ENCODE measurements around the gene MYEF2. TPM values are rescaled to one million over a fixed set of nuclear protein-coding genes. Genes with fewer than 3 reads are reported as not detected.

The MYEF2 gene
- total and polyA plus RNA-seq, 10 of the 15 experiments (the other 5 are each of a cell fraction or from before 2014, with no cell fraction given) = 9.2 to 47.0 (median 19.9) TPM

DNA sequence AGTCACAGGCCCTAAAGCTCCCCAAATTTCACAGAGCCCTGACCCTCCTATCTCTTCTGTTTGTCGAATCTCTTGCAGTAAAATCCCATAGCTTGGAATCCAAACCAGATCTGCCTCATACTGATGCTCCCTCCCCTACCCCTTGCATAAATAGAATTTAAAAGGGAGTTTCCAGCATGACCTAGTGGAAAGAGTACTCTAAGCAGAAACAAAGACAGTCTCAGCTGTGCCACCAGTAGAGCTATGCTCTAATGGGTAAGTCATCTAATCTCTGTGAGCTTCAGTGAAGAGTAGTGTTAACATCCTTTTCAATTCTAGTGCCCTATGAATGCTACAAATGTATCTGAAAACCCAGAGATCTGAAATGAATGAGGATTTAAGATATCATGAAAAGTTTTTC is 24.0 kb upstream of the MYEF2 start:
- BruUV-seq (replicated peaks) = no TSS peak
- intact Hi-C loops (cut with micrococcal nuclease; ENCODE audit: unreplicated experiment) = no loop called here
- TF ChIP-seq ATF7 (IDR thresholded peaks at IDR 0.05; ENCODE audit: low read depth) (no peak), NFIC (IDR thresholded peaks at IDR 0.05; ENCODE audit: low read depth, low read length) (no peak), EP300 (IDR thresholded peaks at IDR 0.05; ENCODE audit: borderline replicate concordance in 1 of 2, control insufficient read depth in 1 of 2, low read depth in 2 of 2, low read length in 2 of 2) (no peak), BHLHE40 (IDR thresholded peaks at IDR 0.05; ENCODE audit: borderline replicate concordance in 1 of 2, low read depth in 2 of 2, low read length in 1 of 2) (no peak), SIN3A (IDR thresholded peaks at IDR 0.05; ENCODE audit: low read depth, low read length) (no peak), ZZZ3 (IDR thresholded peaks at IDR 0.05; ENCODE audit: control insufficient read depth, insufficient read length, low read depth) (no peak), RUNX3 (IDR thresholded peaks at IDR 0.05; ENCODE audit: low read length) (no peak), ZBED1 (IDR thresholded peaks at IDR 0.05; ENCODE audit: borderline replicate concordance) (no peak)
- TF ChIP-seq, protein P1, sequence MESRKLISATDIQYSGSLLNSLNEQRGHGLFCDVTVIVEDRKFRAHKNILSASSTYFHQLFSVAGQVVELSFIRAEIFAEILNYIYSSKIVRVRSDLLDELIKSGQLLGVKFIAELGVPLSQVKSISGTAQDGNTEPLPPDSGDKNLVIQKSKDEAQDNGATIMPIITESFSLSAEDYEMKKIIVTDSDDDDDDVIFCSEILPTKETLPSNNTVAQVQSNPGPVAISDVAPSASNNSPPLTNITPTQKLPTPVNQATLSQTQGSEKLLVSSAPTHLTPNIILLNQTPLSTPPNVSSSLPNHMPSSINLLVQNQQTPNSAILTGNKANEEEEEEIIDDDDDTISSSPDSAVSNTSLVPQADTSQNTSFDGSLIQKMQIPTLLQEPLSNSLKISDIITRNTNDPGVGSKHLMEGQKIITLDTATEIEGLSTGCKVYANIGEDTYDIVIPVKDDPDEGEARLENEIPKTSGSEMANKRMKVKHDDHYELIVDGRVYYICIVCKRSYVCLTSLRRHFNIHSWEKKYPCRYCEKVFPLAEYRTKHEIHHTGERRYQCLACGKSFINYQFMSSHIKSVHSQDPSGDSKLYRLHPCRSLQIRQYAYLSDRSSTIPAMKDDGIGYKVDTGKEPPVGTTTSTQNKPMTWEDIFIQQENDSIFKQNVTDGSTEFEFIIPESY (IDR thresholded peaks at IDR 0.05) = no peak
- TF ChIP-seq, protein P2, sequence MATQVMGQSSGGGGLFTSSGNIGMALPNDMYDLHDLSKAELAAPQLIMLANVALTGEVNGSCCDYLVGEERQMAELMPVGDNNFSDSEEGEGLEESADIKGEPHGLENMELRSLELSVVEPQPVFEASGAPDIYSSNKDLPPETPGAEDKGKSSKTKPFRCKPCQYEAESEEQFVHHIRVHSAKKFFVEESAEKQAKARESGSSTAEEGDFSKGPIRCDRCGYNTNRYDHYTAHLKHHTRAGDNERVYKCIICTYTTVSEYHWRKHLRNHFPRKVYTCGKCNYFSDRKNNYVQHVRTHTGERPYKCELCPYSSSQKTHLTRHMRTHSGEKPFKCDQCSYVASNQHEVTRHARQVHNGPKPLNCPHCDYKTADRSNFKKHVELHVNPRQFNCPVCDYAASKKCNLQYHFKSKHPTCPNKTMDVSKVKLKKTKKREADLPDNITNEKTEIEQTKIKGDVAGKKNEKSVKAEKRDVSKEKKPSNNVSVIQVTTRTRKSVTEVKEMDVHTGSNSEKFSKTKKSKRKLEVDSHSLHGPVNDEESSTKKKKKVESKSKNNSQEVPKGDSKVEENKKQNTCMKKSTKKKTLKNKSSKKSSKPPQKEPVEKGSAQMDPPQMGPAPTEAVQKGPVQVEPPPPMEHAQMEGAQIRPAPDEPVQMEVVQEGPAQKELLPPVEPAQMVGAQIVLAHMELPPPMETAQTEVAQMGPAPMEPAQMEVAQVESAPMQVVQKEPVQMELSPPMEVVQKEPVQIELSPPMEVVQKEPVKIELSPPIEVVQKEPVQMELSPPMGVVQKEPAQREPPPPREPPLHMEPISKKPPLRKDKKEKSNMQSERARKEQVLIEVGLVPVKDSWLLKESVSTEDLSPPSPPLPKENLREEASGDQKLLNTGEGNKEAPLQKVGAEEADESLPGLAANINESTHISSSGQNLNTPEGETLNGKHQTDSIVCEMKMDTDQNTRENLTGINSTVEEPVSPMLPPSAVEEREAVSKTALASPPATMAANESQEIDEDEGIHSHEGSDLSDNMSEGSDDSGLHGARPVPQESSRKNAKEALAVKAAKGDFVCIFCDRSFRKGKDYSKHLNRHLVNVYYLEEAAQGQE (IDR thresholded peaks at IDR 0.05; ENCODE audit: low read depth, low read length) = no peak
- TF ChIP-seq, protein P3, sequence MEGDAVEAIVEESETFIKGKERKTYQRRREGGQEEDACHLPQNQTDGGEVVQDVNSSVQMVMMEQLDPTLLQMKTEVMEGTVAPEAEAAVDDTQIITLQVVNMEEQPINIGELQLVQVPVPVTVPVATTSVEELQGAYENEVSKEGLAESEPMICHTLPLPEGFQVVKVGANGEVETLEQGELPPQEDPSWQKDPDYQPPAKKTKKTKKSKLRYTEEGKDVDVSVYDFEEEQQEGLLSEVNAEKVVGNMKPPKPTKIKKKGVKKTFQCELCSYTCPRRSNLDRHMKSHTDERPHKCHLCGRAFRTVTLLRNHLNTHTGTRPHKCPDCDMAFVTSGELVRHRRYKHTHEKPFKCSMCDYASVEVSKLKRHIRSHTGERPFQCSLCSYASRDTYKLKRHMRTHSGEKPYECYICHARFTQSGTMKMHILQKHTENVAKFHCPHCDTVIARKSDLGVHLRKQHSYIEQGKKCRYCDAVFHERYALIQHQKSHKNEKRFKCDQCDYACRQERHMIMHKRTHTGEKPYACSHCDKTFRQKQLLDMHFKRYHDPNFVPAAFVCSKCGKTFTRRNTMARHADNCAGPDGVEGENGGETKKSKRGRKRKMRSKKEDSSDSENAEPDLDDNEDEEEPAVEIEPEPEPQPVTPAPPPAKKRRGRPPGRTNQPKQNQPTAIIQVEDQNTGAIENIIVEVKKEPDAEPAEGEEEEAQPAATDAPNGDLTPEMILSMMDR (IDR thresholded peaks at IDR 0.05 in 2 of 3, conservative IDR thresholded peaks at IDR 0.05 in 1 of 3; ENCODE audit: control insufficient read depth in 2 of 3, extremely low read depth in 1 of 3, insufficient read depth in 1 of 3, low read depth in 3 of 3, low read length in 3 of 3) = no peak
- TF ChIP-seq, protein P4, sequence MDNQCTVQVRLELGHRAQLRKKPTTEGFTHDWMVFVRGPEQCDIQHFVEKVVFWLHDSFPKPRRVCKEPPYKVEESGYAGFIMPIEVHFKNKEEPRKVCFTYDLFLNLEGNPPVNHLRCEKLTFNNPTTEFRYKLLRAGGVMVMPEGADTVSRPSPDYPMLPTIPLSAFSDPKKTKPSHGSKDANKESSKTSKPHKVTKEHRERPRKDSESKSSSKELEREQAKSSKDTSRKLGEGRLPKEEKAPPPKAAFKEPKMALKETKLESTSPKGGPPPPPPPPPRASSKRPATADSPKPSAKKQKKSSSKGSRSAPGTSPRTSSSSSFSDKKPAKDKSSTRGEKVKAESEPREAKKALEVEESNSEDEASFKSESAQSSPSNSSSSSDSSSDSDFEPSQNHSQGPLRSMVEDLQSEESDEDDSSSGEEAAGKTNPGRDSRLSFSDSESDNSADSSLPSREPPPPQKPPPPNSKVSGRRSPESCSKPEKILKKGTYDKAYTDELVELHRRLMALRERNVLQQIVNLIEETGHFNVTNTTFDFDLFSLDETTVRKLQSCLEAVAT (IDR thresholded peaks at IDR 0.05) = no peak

More for the DNA sequence above, 24.0 kb upstream of the MYEF2 start:
- Histone ChIP-seq H3K27me3 (replicated peaks in 1 of 2; ENCODE audit: control insufficient read depth in 2 of 2, insufficient read depth in 2 of 2, low read length in 1 of 2) (no peaks in the 10 kb centered on the region), H3K27ac (ENCODE audit: control insufficient read depth, insufficient read depth) (no peak overlapping the region), H3K79me2 (ENCODE audit: control insufficient read depth, insufficient read depth, low read length) (no peaks in the 10 kb centered on the region), H3K4me2 (ENCODE audit: control insufficient read depth, insufficient read depth) (no peak overlapping the region), H3K4me1 (ENCODE audit: control insufficient read depth, insufficient read depth, low read length) (no peaks in the 10 kb centered on the region), H3K4me3 (no peak overlapping the region), H3K9ac (ENCODE audit: control insufficient read depth, insufficient read depth, low read length) (no peak overlapping the region), H3K9me3 (replicated peaks; ENCODE audit: control insufficient read depth, insufficient read depth, low read length) (no peaks in the 10 kb centered on the region), H2AFZ (ENCODE audit: control insufficient read depth, low read depth, low read length) (no peak overlapping the region), H4K20me1 (ENCODE audit: control insufficient read depth, insufficient read depth) (no peaks in the 10 kb centered on the region), H3K36me3 (ENCODE audit: control insufficient read depth in 2 of 2, insufficient read depth in 2 of 2, low read length in 1 of 2) (no peaks in the 10 kb centered on the region)
- ChIA-PET POLR2A (no interaction called here), CTCF (interaction anchor here (1.0 to 1.3 kb wide), 2 partner anchors 8 to 82 kb away, joined by 3 read pairs; no protein-coding TSS in a partner anchor), SMC1A (ENCODE audit: uncharacterized antibody, unreplicated experiment) (no interaction called here), RAD21 (ENCODE audit: unreplicated experiment) (no interaction called here)
- in situ Hi-C loops (cut with MboI) = no loop called here
- no peak for DNase-seq (ENCODE audit: low read depth, low spot score)
- no peak for ATAC-seq
- FAIRE-seq = no peak
- 31% methylated on average over 1 of the region's 1 CpG for WGBS (ENCODE audit: insufficient coverage, insufficient replicate concordance, low lambda C conversion rate, missing lambda C conversion rate)
